Activated CD4-positive, alpha-beta memory T cell treated with anti-CD3 and anti-CD28 coated beads for 36 hours (primary cell): ENCODE results near the gene MET. TPM values are rescaled to one million over a fixed set of nuclear protein-coding genes. Genes with fewer than 3 reads are reported as not detected.

ENCODE experiments used
- CTCF ChIA-PET: fragments of 350-600 bp; sonication (Branson Sonifier 250); formaldehyde crosslinking; loops from one replicate; lab custom pipeline; 2021; ENCODE audit warnings: antibody characterized with exemption, inconsistent platforms; lab: Charles Lee
- POLR2A ChIA-PET: fragments of 350-600 bp; sonication (Branson Sonifier 250); formaldehyde crosslinking; loops from one replicate; lab custom pipeline; 2021; ENCODE audit warnings: antibody characterized with exemption; lab: Charles Lee
- DNase-seq: peaks from one replicate; pipeline ENCODE4 v3.0.0-alpha.2; 2020
- H3K27ac Mint-ChIP-seq: one replicate; pipeline ENCODE4 v1.8.0; 2021; ENCODE audit warnings: mixed read lengths
- H3K27me3 Mint-ChIP-seq: one replicate; pipeline ENCODE4 v1.8.0; 2021; ENCODE audit warnings: mixed read lengths
- H3K36me3 Mint-ChIP-seq: one replicate; pipeline ENCODE4 v1.8.0; 2021; ENCODE audit warnings: mixed read lengths
- H3K4me1 Mint-ChIP-seq: one replicate; pipeline ENCODE4 v1.8.0; 2021; ENCODE audit warnings: low read depth, mixed read lengths
- H3K4me3 Mint-ChIP-seq: one replicate; pipeline ENCODE4 v1.8.0; 2021; ENCODE audit warnings: mild to moderate bottlenecking, mixed read lengths
- H3K9me3 Mint-ChIP-seq: one replicate; pipeline ENCODE4 v1.8.0; 2021; ENCODE audit warnings: mixed read lengths
- intact Hi-C: fragments of 100-400 bp; cut with micrococcal nuclease; formaldehyde crosslinking; loops from one replicate; pipeline ENCODE4 v1.15.1; 2023
- total RNA-seq, 2 experiments: library from RNA; stranded (reverse); gene quantifications; one replicate each; pipeline ENCODE4 v1.2.3, GENCODE V29; 2021

Gene MET
- total RNA-seq, 2 experiments from 2014 or later, result 1.4 to 1.8 TPM

DNA sequence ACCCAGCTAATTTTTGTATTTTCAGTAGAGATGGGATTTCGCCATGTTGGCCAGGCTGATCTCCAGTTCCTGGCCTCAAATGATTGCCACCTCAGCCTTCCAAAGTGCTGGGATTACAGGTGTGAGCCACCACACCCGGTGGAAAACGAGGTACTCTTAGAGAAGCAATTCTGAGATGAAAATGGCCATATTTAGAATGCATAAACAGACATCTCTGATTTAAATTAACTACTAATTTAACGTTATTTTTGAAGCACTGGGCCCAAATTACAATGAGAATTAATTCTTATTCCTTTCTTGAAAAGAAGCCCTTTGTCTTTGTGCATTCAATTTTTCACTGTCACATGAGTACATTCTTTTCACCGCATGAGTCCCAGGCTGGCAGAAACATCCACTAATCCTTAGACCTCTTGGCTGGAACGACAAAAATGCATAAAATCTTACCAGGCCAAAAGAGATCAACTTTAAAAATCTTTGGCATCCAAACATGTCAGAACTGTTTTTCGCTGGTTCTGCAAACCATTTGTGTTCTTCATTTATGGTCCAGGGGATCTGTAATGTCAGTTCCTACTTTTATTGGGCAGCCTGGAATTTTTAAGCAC lies 130.2 kb downstream of the MET start:
- intact Hi-C loops, result loop anchor here (1.0 to 10.0 kb wide), 4 partner anchors 15 to 277 kb away; partner anchors contain the start of genes CAPZA2, CAV1 and MET
- Mint-ChIP-seq H3K4me3 (no peak overlapping the region), H3K27ac (no peak overlapping the region), H3K27me3 (peaks cover 19% of the 10 kb centered on the region), H3K36me3 (no peaks in the 10 kb centered on the region), H3K4me1 (peaks cover 16% of the 10 kb centered on the region), H3K9me3 (no peaks in the 10 kb centered on the region)
- no peak for DNase-seq
- ChIA-PET CTCF (interaction anchor here (1.2 to 2.8 kb wide), 2 partner anchors 15 to 211 kb away, joined by 3 to 13 read pairs; no protein-coding TSS in a partner anchor), POLR2A (no interaction called here)

DNA sequence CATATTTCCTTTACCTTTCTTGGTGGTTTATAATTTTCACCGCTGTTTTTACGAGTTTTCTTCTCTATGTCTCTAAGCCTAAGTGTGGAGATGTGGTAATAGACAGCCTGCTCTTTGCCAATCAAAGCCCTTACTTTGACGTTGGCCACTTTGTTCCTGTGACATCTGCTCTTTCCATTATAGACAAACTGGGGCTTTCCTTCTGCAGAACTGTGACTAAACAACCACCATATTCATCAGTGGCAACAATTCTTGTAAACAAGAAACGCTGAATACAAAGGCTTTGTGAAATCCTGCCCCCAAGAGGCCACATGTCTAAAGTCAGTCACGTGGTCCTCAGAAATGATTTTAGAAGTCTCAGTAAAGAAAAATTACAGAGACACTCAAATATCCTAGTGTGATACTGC lies 130.8 kb downstream of the MET start:
- DNase-seq, result peak; percentile 56
- H3K9me3 Mint-ChIP-seq, result no peaks in the 10 kb centered on the region
- H3K4me1 Mint-ChIP-seq, result peaks cover 16% of the 10 kb centered on the region
- intact Hi-C loops, result loop anchor here (1.0 to 10.0 kb wide), 4 partner anchors 15 to 278 kb away; partner anchors contain the start of genes CAPZA2, CAV1 and MET
- ChIA-PET CTCF (interaction anchor here (0.7 to 2.8 kb wide), 5 partner anchors 10 to 211 kb away, joined by 3 to 13 read pairs (median 3); no protein-coding TSS in a partner anchor), POLR2A (no interaction called here)
- no peak overlapping the region for H3K4me3 Mint-ChIP-seq
- peaks cover 19% of the 10 kb centered on the region for H3K27me3 Mint-ChIP-seq
- H3K36me3 Mint-ChIP-seq, result no peaks in the 10 kb centered on the region
- H3K27ac Mint-ChIP-seq, result no peak overlapping the region

- H3K4me3 Mint-ChIP-seq, result no peak overlapping the region
- no peak overlapping the region for H3K27ac Mint-ChIP-seq
- H3K9me3 Mint-ChIP-seq, result no peaks in the 10 kb centered on the region
- CTCF ChIA-PET, result interaction anchor here (1.2 to 2.8 kb wide), 2 partner anchors 213 to 222 kb away, joined by 3 to 13 read pairs; no protein-coding TSS in a partner anchor
- H3K4me1 Mint-ChIP-seq, result peaks cover 16% of the 10 kb centered on the region
- peaks cover 14% of the 10 kb centered on the region for H3K27me3 Mint-ChIP-seq
- H3K36me3 Mint-ChIP-seq, result no peaks in the 10 kb centered on the region
- POLR2A ChIA-PET, result no interaction called here
- intact Hi-C loops, result loop anchor here (10.0 kb wide), 1 partner anchor 280 kb away; the partner anchor contains the start of gene CAV1
- DNase-seq, result no peak
Measured at GRCh38 chr7:116804471-116804870, 132.5 kb downstream of the MET start.

- ChIA-PET CTCF (interaction anchor here (1.2 to 7.2 kb wide), 3 partner anchors 214 to 223 kb away, joined by 3 to 76 read pairs (median 13); no protein-coding TSS in a partner anchor), POLR2A (no interaction called here)
- peaks cover 14% of the 10 kb centered on the region for H3K27me3 Mint-ChIP-seq
- no peaks in the 10 kb centered on the region for H3K9me3 Mint-ChIP-seq
- no peak overlapping the region for H3K4me3 Mint-ChIP-seq
- no peak overlapping the region for H3K27ac Mint-ChIP-seq
- intact Hi-C loops, result loop anchor here (10.0 kb wide), 1 partner anchor 280 kb away; the partner anchor contains the start of gene CAV1
- peaks cover 16% of the 10 kb centered on the region for H3K4me1 Mint-ChIP-seq
- H3K36me3 Mint-ChIP-seq, result no peaks in the 10 kb centered on the region
- no peak for DNase-seq
Measured at GRCh38 chr7:116805100-116805544, 133.1 kb downstream of the MET start.

DNA sequence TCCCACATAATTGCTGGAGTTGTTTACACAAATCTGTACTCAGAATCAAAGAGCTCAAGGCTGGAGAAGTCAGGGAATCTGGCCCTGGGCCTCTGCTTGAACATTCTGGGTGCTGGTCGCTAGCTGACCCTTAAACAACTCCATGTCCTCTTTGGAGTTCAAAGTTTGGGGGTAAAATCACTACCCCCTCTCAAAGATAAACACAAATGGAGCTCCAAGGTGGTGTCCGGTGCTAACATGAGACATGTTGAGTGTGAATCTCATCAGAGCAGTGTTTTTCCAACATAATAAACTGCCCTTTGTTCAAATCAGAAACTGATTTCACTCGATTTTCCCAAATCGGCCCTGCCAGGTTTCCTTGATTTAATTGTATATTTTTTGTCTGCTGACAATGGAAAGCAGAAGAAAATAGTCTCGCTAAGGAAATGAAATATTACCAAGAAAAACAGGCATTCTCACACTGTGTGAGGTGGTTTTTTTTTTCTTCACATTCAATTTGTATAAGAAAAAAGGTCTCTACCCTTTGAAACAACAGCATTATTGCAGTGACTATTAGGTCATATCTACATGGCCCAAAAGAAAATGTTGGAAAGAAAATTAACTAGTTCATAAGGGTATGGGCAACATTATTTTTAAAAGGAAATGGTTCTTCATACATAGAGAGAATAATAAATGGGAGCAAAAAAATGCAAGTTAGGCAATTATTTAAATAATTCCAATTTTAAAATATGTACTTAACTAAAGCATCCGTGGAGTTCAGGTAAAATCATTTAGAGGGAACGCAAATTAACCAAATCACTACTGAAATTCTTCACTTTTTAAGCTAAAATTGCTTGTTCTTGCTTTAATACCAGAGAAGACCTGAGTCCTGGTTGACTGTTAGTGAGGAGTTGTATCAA lies 134.3 kb downstream of the MET start:
- H3K27ac Mint-ChIP-seq, result no peak overlapping the region
- no peak for DNase-seq
- ChIA-PET POLR2A (no interaction called here), CTCF (interaction anchor here (0.7 to 7.2 kb wide), 4 partner anchors 135 to 556 kb away, joined by 3 to 76 read pairs (median 4); partner anchors contain the start of gene MET)
- H3K4me3 Mint-ChIP-seq, result no peak overlapping the region
- intact Hi-C loops, result loop anchor here (10.0 kb wide), 1 partner anchor 281 kb away; the partner anchor contains the start of gene CAV1
- no peaks in the 10 kb centered on the region for H3K36me3 Mint-ChIP-seq
- peaks cover 9% of the 10 kb centered on the region for H3K27me3 Mint-ChIP-seq
- peaks cover 10% of the 10 kb centered on the region for H3K4me1 Mint-ChIP-seq
- H3K9me3 Mint-ChIP-seq, result no peaks in the 10 kb centered on the region

DNA sequence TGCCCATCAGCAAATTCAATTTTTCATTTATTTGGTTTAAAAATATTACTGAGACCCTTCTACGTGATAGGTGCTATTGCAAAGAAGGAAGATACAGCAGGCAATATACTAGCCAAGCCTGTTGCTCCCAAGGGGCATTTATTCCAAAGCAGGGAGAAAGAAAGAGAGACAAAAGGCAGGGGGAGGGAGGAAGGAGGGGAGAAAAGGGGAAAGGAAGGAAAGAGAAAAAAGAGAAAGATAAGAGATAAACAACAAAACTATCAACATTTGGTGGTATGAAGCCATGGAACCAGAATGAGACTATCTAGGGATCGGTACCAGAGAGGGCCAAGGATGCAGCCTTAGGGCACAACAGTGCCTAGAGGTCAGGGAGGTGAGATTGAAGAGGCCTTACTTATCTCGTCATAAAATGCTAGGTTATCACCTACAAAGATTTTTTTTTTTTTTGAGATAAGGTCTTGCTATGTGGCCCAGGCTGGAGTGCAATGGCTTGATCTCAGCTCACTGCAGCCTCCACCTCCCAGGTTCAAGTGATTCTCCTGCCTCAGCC lies 135.1 kb downstream of the MET start:
- no peak for DNase-seq
- Mint-ChIP-seq H3K36me3 (no peaks in the 10 kb centered on the region), H3K27ac (no peak overlapping the region), H3K4me1 (peaks cover 8% of the 10 kb centered on the region), H3K9me3 (no peaks in the 10 kb centered on the region), H3K4me3 (no peak overlapping the region), H3K27me3 (peaks cover 8% of the 10 kb centered on the region)
- CTCF ChIA-PET, result interaction anchor here (1.1 to 7.2 kb wide), 4 partner anchors 136 to 218 kb away, joined by 3 to 76 read pairs (median 4); partner anchors contain the start of gene MET
- intact Hi-C loops, result loop anchor here (10.0 kb wide), 1 partner anchor 282 kb away; the partner anchor contains the start of gene CAV1
- POLR2A ChIA-PET, result no interaction called here

DNA sequence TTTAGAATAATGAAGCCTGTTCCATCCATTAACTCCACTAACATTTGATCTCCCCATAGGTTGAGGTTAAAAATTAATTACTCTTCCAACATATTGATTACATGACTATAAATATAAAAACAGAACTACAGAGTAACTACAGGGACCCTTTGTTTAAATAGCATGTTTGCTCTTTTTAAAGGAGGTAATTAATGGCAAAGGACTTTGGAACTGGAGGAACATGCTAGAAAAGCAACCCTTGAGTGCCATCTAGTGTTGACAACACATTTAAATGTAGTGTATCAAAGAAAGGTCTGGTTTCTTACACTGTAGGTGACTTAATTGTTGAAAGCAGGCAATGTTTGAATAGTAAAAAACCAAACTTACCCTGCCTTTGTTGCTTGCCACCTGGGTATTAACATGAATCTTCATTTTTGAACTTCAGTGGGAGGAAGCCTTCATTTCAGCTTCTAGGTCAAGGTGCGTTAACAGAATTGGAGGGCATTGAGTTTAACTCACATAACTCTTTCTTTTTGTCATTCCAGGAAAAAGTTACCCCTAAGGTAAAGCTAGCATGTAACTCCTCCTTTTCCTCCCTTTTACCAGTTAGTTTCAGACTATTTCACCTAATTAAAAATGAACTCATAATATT lies 137.8 kb downstream of the MET start:
- Mint-ChIP-seq H3K36me3 (no peaks in the 10 kb centered on the region), H3K4me3 (no peak overlapping the region), H3K4me1 (no peaks in the 10 kb centered on the region), H3K9me3 (no peaks in the 10 kb centered on the region), H3K27ac (no peak overlapping the region), H3K27me3 (no peaks in the 10 kb centered on the region)
- ChIA-PET CTCF (interaction anchor here (0.9 to 7.2 kb wide), 4 partner anchors 138 to 222 kb away, joined by 3 to 76 read pairs (median 4); partner anchors contain the start of gene MET), POLR2A (no interaction called here)
- intact Hi-C loops, result loop anchor here (1.0 to 10.0 kb wide), 4 partner anchors 218 to 636 kb away; partner anchors contain the start of gene CAV1
- DNase-seq, result no peak

GRCh38 chr7:116810267-116811116 lies 138.5 kb downstream of the MET start:
- Mint-ChIP-seq H3K4me1 (no peaks in the 10 kb centered on the region), H3K36me3 (no peaks in the 10 kb centered on the region), H3K27ac (no peak overlapping the region), H3K9me3 (no peaks in the 10 kb centered on the region), H3K4me3 (no peak overlapping the region), H3K27me3 (peaks cover 2% of the 10 kb centered on the region)
- no peak for DNase-seq
- ChIA-PET POLR2A (no interaction called here), CTCF (interaction anchor here (0.6 to 7.2 kb wide), 7 partner anchors 138 to 638 kb away, joined by 3 to 76 read pairs (median 3); partner anchors contain the start of gene MET)
- intact Hi-C loops, result no loop called here

GRCh38 chr7:116811768-116812167 lies 139.8 kb downstream of the MET start:
- ChIA-PET CTCF (interaction anchor here (7.2 kb wide), 1 partner anchor 220 kb away, joined by 76 read pairs; no protein-coding TSS in a partner anchor), POLR2A (no interaction called here)
- Mint-ChIP-seq H3K4me3 (no peak overlapping the region), H3K27ac (no peak overlapping the region), H3K36me3 (no peaks in the 10 kb centered on the region), H3K4me1 (no peaks in the 10 kb centered on the region), H3K9me3 (no peaks in the 10 kb centered on the region), H3K27me3 (peaks cover 2% of the 10 kb centered on the region)
- intact Hi-C loops, result no loop called here
- no peak for DNase-seq

- DNase-seq, result no peak
- H3K4me1 Mint-ChIP-seq, result no peaks in the 10 kb centered on the region
- no peak overlapping the region for H3K4me3 Mint-ChIP-seq
- CTCF ChIA-PET, result interaction anchor here (0.6 to 1.2 kb wide), 4 partner anchors 10 to 633 kb away, joined by 3 read pairs; no protein-coding TSS in a partner anchor
- intact Hi-C loops, result no loop called here
- POLR2A ChIA-PET, result no interaction called here
- H3K36me3 Mint-ChIP-seq, result no peaks in the 10 kb centered on the region
- H3K9me3 Mint-ChIP-seq, result no peaks in the 10 kb centered on the region
- H3K27ac Mint-ChIP-seq, result no peak overlapping the region
- H3K27me3 Mint-ChIP-seq, result peaks cover 6% of the 10 kb centered on the region
Measured at GRCh38 chr7:116812860-116813259, 140.9 kb downstream of the MET start.
